Measurements from ENCODE around the gene ASCL3.

DNA sequence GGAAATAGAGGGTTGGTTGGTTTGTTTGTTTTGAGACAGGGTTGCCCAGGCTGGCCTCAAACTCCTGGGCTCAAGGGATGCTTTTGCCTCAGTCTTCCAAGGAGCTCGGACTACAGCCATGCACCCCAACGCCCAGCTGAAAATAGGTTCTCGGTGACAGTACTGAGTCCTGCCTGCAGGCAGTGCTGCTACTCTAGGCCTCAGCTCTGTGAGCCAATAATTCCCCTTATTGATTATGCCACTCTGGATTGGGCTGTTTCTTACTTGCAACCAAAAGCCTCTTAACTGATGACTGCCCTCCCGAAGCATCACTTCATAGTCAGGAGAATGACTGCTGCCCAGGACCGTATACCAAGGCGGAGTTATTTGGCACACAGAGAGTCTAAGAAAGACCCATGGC lies 8.9 kb downstream of the ASCL3 start:
- TF ChIP-seq TP53 (CRISPR knock-in tag; IDR thresholded peaks at IDR 0.05) (no peak), EP300 (IDR thresholded peaks at IDR 0.05) (no peak), RCOR1 (IDR thresholded peaks at IDR 0.05; ENCODE audit: low read depth, low read length) (no peak), MAFK (IDR thresholded peaks at IDR 0.05; ENCODE audit: partially characterized antibody) (no peak), NR3C1 (IDR thresholded peaks at IDR 0.05) (no peak), CEBPB (IDR thresholded peaks at IDR 0.05) (no peak), POLR2A (IDR thresholded peaks at IDR 0.05; ENCODE audit: low read length) (no peak), NFE2L2 (conservative IDR thresholded peaks at IDR 0.05; ENCODE audit: low read length) (no peak), ZC3H11A (IDR thresholded peaks at IDR 0.05) (no peak)
- TF ChIP-seq, protein P1, sequence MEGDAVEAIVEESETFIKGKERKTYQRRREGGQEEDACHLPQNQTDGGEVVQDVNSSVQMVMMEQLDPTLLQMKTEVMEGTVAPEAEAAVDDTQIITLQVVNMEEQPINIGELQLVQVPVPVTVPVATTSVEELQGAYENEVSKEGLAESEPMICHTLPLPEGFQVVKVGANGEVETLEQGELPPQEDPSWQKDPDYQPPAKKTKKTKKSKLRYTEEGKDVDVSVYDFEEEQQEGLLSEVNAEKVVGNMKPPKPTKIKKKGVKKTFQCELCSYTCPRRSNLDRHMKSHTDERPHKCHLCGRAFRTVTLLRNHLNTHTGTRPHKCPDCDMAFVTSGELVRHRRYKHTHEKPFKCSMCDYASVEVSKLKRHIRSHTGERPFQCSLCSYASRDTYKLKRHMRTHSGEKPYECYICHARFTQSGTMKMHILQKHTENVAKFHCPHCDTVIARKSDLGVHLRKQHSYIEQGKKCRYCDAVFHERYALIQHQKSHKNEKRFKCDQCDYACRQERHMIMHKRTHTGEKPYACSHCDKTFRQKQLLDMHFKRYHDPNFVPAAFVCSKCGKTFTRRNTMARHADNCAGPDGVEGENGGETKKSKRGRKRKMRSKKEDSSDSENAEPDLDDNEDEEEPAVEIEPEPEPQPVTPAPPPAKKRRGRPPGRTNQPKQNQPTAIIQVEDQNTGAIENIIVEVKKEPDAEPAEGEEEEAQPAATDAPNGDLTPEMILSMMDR (IDR thresholded peaks at IDR 0.05): no peak
- TF ChIP-seq, protein P2, sequence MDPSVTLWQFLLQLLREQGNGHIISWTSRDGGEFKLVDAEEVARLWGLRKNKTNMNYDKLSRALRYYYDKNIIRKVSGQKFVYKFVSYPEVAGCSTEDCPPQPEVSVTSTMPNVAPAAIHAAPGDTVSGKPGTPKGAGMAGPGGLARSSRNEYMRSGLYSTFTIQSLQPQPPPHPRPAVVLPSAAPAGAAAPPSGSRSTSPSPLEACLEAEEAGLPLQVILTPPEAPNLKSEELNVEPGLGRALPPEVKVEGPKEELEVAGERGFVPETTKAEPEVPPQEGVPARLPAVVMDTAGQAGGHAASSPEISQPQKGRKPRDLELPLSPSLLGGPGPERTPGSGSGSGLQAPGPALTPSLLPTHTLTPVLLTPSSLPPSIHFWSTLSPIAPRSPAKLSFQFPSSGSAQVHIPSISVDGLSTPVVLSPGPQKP (IDR thresholded peaks at IDR 0.05; ENCODE audit: low read depth, low read length): no peak
- TF ChIP-seq, protein P3, sequence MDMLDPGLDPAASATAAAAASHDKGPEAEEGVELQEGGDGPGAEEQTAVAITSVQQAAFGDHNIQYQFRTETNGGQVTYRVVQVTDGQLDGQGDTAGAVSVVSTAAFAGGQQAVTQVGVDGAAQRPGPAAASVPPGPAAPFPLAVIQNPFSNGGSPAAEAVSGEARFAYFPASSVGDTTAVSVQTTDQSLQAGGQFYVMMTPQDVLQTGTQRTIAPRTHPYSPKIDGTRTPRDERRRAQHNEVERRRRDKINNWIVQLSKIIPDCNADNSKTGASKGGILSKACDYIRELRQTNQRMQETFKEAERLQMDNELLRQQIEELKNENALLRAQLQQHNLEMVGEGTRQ (IDR thresholded peaks at IDR 0.05): no peak
- TF ChIP-seq, protein P4, sequence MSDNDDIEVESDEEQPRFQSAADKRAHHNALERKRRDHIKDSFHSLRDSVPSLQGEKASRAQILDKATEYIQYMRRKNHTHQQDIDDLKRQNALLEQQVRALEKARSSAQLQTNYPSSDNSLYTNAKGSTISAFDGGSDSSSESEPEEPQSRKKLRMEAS (IDR thresholded peaks at IDR 0.05): no peak
- TF ChIP-seq, protein P5, sequence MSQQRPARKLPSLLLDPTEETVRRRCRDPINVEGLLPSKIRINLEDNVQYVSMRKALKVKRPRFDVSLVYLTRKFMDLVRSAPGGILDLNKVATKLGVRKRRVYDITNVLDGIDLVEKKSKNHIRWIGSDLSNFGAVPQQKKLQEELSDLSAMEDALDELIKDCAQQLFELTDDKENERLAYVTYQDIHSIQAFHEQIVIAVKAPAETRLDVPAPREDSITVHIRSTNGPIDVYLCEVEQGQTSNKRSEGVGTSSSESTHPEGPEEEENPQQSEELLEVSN (IDR thresholded peaks at IDR 0.05; ENCODE audit: borderline replicate concordance, low read depth): no peak
